A549 (cell line): ENCODE results near the gene GSTA1.

Experiments
- ESRRA ChIP-seq: fragments of 150-350 bp; IDR thresholded peaks from 2 replicates; pipeline ENCODE4 v1.6.1; 2014; ENCODE audit warnings: mild to moderate bottlenecking, low read length, borderline replicate concordance
- JUN ChIP-seq, 2 experiments: fragments of >200 bp; sonication (Bioruptor Twin); formaldehyde crosslinking; IDR thresholded peaks; 2 replicates in 1 of 2; 3 replicates in 1 of 2; pipeline ENCODE4 v1.6.1; 2016 to 2017
- MYC ChIP-seq: IDR thresholded peaks from 2 replicates; pipeline ENCODE4 v1.6.1; 2012; ENCODE audit warnings: mild to moderate bottlenecking, inconsistent platforms, low read length, improper control_type of control experiment, borderline replicate concordance
- NPAS2 ChIP-seq: fragments of 250-450 bp; sonication (Bioruptor Pico); IDR thresholded peaks from 2 replicates; pipeline ENCODE4 v1.8.0; 2022; ENCODE audit warnings: mild to moderate bottlenecking, moderate library complexity, borderline replicate concordance
- POLR2A ChIP-seq: IDR thresholded peaks from 2 replicates; pipeline ENCODE4 v1.6.1; 2012; ENCODE audit warnings: mild to moderate bottlenecking, low read length
- POLR2AphosphoS2 ChIP-seq: conservative IDR thresholded peaks from 2 replicates; pipeline ENCODE4 v1.6.1; 2012; ENCODE audit warnings: low read length, improper control_type of control experiment, inconsistent platforms
- RFX5 ChIP-seq: fragments of 450-650 bp; IDR thresholded peaks from 2 replicates; pipeline ENCODE4 v1.7.1; 2014; ENCODE audit warnings: antibody characterized with exemption, mild to moderate bottlenecking, moderate library complexity
- TF ChIP-seq, protein P1 (sequence below): fragments of >200 bp; sonication (Bioruptor Twin); formaldehyde crosslinking; IDR thresholded peaks from 3 replicates; pipeline ENCODE4 v1.5.1; 2016
- TF ChIP-seq, protein P2 (sequence below): IDR thresholded peaks from 2 replicates; pipeline ENCODE4 v1.6.1; 2012
- TF ChIP-seq, protein P3 (sequence below): IDR thresholded peaks from 2 replicates; pipeline ENCODE4 v1.6.1; 2012
- TF ChIP-seq, protein P4 (sequence below): fragments of >200 bp; sonication (Bioruptor Twin); formaldehyde crosslinking; IDR thresholded peaks from 3 replicates; pipeline ENCODE4 v1.6.1; 2016
- TF ChIP-seq, protein P5 (sequence below): fragments of 250-450 bp; sonication (Bioruptor Pico); IDR thresholded peaks from 2 replicates; pipeline ENCODE4 v1.5.0; 2021; ENCODE audit warnings: mild to moderate bottlenecking, moderate library complexity, borderline replicate concordance
- TF ChIP-seq, protein P6 (sequence below): fragments of 200-600 bp; sonication (generic); IDR thresholded peaks from 2 replicates; pipeline ENCODE4 v1.6.1; 2016; ENCODE audit warnings: antibody characterized with exemption, mild to moderate bottlenecking, moderate library complexity
- TF ChIP-seq, protein P7 (sequence below): fragments of 150-350 bp; IDR thresholded peaks from 2 replicates; pipeline ENCODE4 v1.6.1; 2014; ENCODE audit warnings: low read depth, mild to moderate bottlenecking, low read length

DNA sequence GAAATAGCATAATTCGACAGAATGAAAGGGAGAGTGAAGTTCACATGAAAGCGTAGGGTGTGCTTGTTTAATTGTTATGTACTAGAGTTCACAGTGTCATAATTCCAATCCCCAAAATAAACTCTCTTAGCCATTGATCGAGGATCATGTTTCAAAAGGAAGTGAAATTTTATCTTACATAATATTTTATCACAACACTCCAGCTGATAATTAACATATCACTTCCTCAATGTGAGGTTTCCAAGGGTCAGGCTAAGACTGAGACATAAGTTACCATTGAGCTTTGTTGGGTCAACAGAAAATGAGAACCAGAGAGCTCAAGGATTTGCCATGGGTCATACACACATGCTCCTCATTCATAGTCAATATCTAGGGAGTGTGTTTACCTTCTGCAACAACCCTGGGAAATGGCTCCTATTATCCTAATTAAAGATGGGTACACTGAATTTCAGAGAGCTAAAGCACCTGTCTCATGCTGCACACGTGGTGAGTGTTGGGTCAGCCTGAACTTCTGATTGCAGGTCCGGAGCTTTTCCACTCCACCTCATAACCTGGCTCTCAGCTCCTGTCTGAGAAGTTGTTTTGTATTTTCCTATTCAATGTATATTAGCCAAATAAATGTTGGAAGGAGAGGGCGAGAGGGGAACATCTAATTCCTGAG is 43.4 kb downstream of the GSTA1 start:
- no peak for TF ChIP-seq ESRRA
- TF ChIP-seq, protein P1, sequence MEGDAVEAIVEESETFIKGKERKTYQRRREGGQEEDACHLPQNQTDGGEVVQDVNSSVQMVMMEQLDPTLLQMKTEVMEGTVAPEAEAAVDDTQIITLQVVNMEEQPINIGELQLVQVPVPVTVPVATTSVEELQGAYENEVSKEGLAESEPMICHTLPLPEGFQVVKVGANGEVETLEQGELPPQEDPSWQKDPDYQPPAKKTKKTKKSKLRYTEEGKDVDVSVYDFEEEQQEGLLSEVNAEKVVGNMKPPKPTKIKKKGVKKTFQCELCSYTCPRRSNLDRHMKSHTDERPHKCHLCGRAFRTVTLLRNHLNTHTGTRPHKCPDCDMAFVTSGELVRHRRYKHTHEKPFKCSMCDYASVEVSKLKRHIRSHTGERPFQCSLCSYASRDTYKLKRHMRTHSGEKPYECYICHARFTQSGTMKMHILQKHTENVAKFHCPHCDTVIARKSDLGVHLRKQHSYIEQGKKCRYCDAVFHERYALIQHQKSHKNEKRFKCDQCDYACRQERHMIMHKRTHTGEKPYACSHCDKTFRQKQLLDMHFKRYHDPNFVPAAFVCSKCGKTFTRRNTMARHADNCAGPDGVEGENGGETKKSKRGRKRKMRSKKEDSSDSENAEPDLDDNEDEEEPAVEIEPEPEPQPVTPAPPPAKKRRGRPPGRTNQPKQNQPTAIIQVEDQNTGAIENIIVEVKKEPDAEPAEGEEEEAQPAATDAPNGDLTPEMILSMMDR = no peak
- TF ChIP-seq RFX5 = no peak
- TF ChIP-seq, protein P2, sequence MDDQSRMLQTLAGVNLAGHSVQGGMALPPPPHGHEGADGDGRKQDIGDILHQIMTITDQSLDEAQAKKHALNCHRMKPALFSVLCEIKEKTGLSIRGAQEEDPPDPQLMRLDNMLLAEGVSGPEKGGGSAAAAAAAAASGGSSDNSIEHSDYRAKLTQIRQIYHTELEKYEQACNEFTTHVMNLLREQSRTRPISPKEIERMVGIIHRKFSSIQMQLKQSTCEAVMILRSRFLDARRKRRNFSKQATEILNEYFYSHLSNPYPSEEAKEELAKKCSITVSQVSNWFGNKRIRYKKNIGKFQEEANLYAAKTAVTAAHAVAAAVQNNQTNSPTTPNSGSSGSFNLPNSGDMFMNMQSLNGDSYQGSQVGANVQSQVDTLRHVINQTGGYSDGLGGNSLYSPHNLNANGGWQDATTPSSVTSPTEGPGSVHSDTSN = no peak
- TF ChIP-seq NPAS2 = no peak
- TF ChIP-seq, protein P3, sequence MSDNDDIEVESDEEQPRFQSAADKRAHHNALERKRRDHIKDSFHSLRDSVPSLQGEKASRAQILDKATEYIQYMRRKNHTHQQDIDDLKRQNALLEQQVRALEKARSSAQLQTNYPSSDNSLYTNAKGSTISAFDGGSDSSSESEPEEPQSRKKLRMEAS = no peak
- TF ChIP-seq, protein P4, sequence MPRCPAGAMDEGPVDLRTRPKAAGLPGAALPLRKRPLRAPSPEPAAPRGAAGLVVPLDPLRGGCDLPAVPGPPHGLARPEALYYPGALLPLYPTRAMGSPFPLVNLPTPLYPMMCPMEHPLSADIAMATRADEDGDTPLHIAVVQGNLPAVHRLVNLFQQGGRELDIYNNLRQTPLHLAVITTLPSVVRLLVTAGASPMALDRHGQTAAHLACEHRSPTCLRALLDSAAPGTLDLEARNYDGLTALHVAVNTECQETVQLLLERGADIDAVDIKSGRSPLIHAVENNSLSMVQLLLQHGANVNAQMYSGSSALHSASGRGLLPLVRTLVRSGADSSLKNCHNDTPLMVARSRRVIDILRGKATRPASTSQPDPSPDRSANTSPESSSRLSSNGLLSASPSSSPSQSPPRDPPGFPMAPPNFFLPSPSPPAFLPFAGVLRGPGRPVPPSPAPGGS = no peak
- no peak for TF ChIP-seq MYC
- TF ChIP-seq, protein P5, sequence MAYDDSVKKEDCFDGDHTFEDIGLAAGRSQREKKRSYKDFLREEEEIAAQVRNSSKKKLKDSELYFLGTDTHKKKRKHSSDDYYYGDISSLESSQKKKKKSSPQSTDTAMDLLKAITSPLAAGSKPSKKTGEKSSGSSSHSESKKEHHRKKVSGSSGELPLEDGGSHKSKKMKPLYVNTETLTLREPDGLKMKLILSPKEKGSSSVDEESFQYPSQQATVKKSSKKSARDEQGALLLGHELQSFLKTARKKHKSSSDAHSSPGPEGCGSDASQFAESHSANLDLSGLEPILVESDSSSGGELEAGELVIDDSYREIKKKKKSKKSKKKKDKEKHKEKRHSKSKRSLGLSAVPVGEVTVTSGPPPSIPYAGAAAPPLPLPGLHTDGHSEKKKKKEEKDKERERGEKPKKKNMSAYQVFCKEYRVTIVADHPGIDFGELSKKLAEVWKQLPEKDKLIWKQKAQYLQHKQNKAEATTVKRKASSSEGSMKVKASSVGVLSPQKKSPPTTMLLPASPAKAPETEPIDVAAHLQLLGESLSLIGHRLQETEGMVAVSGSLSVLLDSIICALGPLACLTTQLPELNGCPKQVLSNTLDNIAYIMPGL (CRISPR knock-in tag) = no peak
- no peak for TF ChIP-seq JUN (IDR thresholded peaks at IDR 0.05)
- TF ChIP-seq POLR2A = no peak
- TF ChIP-seq POLR2AphosphoS2 = no peak
- TF ChIP-seq, protein P6, sequence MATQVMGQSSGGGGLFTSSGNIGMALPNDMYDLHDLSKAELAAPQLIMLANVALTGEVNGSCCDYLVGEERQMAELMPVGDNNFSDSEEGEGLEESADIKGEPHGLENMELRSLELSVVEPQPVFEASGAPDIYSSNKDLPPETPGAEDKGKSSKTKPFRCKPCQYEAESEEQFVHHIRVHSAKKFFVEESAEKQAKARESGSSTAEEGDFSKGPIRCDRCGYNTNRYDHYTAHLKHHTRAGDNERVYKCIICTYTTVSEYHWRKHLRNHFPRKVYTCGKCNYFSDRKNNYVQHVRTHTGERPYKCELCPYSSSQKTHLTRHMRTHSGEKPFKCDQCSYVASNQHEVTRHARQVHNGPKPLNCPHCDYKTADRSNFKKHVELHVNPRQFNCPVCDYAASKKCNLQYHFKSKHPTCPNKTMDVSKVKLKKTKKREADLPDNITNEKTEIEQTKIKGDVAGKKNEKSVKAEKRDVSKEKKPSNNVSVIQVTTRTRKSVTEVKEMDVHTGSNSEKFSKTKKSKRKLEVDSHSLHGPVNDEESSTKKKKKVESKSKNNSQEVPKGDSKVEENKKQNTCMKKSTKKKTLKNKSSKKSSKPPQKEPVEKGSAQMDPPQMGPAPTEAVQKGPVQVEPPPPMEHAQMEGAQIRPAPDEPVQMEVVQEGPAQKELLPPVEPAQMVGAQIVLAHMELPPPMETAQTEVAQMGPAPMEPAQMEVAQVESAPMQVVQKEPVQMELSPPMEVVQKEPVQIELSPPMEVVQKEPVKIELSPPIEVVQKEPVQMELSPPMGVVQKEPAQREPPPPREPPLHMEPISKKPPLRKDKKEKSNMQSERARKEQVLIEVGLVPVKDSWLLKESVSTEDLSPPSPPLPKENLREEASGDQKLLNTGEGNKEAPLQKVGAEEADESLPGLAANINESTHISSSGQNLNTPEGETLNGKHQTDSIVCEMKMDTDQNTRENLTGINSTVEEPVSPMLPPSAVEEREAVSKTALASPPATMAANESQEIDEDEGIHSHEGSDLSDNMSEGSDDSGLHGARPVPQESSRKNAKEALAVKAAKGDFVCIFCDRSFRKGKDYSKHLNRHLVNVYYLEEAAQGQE = no peak
- TF ChIP-seq, protein P7, sequence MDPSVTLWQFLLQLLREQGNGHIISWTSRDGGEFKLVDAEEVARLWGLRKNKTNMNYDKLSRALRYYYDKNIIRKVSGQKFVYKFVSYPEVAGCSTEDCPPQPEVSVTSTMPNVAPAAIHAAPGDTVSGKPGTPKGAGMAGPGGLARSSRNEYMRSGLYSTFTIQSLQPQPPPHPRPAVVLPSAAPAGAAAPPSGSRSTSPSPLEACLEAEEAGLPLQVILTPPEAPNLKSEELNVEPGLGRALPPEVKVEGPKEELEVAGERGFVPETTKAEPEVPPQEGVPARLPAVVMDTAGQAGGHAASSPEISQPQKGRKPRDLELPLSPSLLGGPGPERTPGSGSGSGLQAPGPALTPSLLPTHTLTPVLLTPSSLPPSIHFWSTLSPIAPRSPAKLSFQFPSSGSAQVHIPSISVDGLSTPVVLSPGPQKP = no peak
